BLaER1 (cell line): ENCODE results near the gene DNM2.
A peak's percentile ranks its signal among the peaks of the same experiment; 100 is the strongest.

Source experiments
- H3K27ac ChIP-seq: shearing (Covaris generic); formaldehyde crosslinking; 2 replicates; pipeline ENCODE4 v1.8.1; 2022
- H3K27me3 ChIP-seq: shearing (Covaris generic); formaldehyde crosslinking; 2 replicates; pipeline ENCODE4 v1.8.1; 2022
- H3K36me3 ChIP-seq: shearing (Covaris generic); formaldehyde crosslinking; 2 replicates; pipeline ENCODE4 v1.8.1; 2022
- H3K4me1 ChIP-seq: shearing (Covaris generic); formaldehyde crosslinking; 2 replicates; pipeline ENCODE4 v1.8.1; 2022
- H3K4me2 ChIP-seq: shearing (Covaris generic); formaldehyde crosslinking; 2 replicates; pipeline ENCODE4 v1.8.1; 2022
- H3K4me3 ChIP-seq: shearing (Covaris generic); formaldehyde crosslinking; 2 replicates; pipeline ENCODE4 v1.8.1; 2022
- H3K9ac ChIP-seq: shearing (Covaris generic); formaldehyde crosslinking; 2 replicates; pipeline ENCODE4 v1.8.1; 2022
- H3K9me3 ChIP-seq: shearing (Covaris generic); formaldehyde crosslinking; 2 replicates; pipeline ENCODE4 v1.8.1; 2022
- H4K20me1 ChIP-seq: shearing (Covaris generic); formaldehyde crosslinking; 2 replicates; pipeline ENCODE4 v1.8.1; 2022
- Cebpa-rat ChIP-seq: shearing (Covaris generic); IDR thresholded peaks from 2 replicates; pipeline ENCODE4 v1.8.1; 2022

The DNM2 gene

GRCh38 chr19:10838377-10838776 is 120.5 kb downstream of the DNM2 start:
- peaks cover 19% of the 10 kb centered on the region for H3K36me3 ChIP-seq
- no peak overlapping the region for H3K9ac ChIP-seq
- H3K9me3 ChIP-seq = peaks cover 41% of the 10 kb centered on the region
- H3K4me2 ChIP-seq = no peak overlapping the region
- H3K4me3 ChIP-seq = no peak overlapping the region
- H3K4me1 ChIP-seq = peaks cover 13% of the 10 kb centered on the region
- H4K20me1 ChIP-seq = peaks cover 21% of the 10 kb centered on the region
- no peak for TF ChIP-seq Cebpa-rat
- H3K27ac ChIP-seq = no peak overlapping the region
- no peaks in the 10 kb centered on the region for H3K27me3 ChIP-seq

GRCh38 chr19:10839114-10840050 is 121.5 kb downstream of the DNM2 start:
- no peaks in the 10 kb centered on the region for H3K27me3 ChIP-seq
- peaks cover 11% of the 10 kb centered on the region for H4K20me1 ChIP-seq
- peaks cover 41% of the 10 kb centered on the region for H3K9me3 ChIP-seq
- no peak for TF ChIP-seq Cebpa-rat
- no peak overlapping the region for H3K27ac ChIP-seq
- H3K9ac ChIP-seq = no peak overlapping the region
- peaks cover 13% of the 10 kb centered on the region for H3K4me1 ChIP-seq
- peaks cover 9% of the 10 kb centered on the region for H3K36me3 ChIP-seq
- H3K4me3 ChIP-seq = no peak overlapping the region
- H3K4me2 ChIP-seq = no peak overlapping the region

DNA sequence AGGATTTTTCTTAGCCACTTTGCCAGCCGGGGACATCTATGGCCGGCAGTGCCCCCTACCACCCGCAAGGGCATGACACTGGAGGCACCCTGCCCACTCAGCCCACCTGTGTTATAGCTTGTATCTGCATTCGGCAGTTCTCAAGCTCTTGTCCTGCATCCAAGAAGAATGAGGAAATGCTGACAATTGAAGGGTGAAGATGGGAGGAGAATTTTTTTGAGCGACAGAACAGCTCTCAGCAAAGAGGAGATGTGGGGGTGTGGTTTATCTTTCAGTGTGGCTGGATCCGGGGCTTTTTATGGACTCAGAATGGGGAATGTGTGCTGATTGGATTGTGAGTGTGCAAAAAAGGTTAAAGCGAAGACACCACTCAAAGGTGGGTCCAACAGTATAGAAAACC is 124.9 kb downstream of the DNM2 start:
- Histone ChIP-seq H3K27me3 (no peaks in the 10 kb centered on the region), H4K20me1 (no peaks in the 10 kb centered on the region), H3K9ac (no peak overlapping the region), H3K4me1 (no peaks in the 10 kb centered on the region), H3K9me3 (peaks cover 43% of the 10 kb centered on the region), H3K36me3 (no peaks in the 10 kb centered on the region), H3K4me3 (no peak overlapping the region), H3K4me2 (no peak overlapping the region), H3K27ac (no peak overlapping the region)
- TF ChIP-seq Cebpa-rat = no peak

DNA sequence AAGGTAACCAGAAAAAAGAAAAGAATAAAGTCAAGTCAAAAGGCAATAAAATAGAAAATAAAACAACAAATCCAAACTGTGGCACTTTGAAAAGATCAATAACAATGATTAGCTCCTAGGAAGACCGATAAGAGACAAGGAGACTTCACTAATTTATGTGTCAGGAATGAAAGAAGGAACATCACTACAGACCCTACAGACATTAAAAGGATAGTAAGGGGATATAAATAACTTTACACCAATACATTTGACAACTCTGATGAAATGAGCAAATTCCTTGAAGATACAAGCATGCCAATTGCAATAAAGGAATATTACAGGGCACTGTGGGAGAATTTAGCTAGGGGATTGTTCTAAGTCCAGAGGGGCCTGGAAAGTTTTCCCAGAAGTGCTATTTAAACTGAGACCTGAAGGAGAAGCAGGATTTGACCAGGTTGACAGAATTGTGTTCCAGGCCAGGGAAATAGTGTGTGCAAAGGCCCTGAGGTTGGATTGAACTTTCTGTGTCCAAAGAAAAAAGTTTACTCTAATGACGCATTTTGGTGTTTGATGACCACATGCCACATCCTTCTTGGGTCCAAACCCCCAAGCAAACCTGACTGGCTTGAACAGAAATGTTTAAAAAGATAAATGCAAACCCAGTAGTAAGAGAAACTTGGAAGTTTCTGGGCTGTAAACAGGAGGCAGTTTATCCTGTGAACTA is 128.8 kb downstream of the DNM2 start:
- H4K20me1 ChIP-seq = no peaks in the 10 kb centered on the region
- no peak overlapping the region for H3K4me3 ChIP-seq
- H3K4me2 ChIP-seq = no peak overlapping the region
- TF ChIP-seq Cebpa-rat = no peak
- H3K9me3 ChIP-seq = peaks cover 19% of the 10 kb centered on the region
- peaks cover 8% of the 10 kb centered on the region for H3K4me1 ChIP-seq
- no peak overlapping the region for H3K9ac ChIP-seq
- H3K36me3 ChIP-seq = no peaks in the 10 kb centered on the region
- H3K27ac ChIP-seq = no peak overlapping the region
- H3K27me3 ChIP-seq = no peaks in the 10 kb centered on the region

- peak within 1 kb of the TSS; percentile 38 for H3K9ac ChIP-seq
- H3K4me1 ChIP-seq = peaks cover 8% of the 10 kb centered on the region
- peaks cover 13% of the 10 kb centered on the region for H3K9me3 ChIP-seq
- TF ChIP-seq Cebpa-rat = no peak
- no peaks in the 10 kb centered on the region for H3K36me3 ChIP-seq
- no peaks in the 10 kb centered on the region for H3K27me3 ChIP-seq
- peak within 1 kb of the TSS; percentile 56 for H3K4me2 ChIP-seq
- H3K27ac ChIP-seq = no peak within 1 kb of the TSS
- H3K4me3 ChIP-seq = no peak within 1 kb of the TSS
- H4K20me1 ChIP-seq = no peaks in the 10 kb centered on the region
Measured at GRCh38 chr19:10848230-10848856, 130.5 kb downstream of the DNM2 start, which contains the start of gene C19orf38. TSS of gene C19orf38 (plus strand) at chr19:10848415. CDS start at chr19:10848509, 94 bp downstream.

- Histone ChIP-seq H3K4me3 (no peak overlapping the region), H3K4me1 (peaks cover 8% of the 10 kb centered on the region), H3K36me3 (no peaks in the 10 kb centered on the region), H3K27ac (no peak overlapping the region), H3K9me3 (peaks cover 13% of the 10 kb centered on the region), H3K9ac (no peak overlapping the region), H3K27me3 (no peaks in the 10 kb centered on the region), H3K4me2 (no peak overlapping the region), H4K20me1 (no peaks in the 10 kb centered on the region)
- TF ChIP-seq Cebpa-rat = no peak
Measured at GRCh38 chr19:10850631-10851030, 132.8 kb downstream of the DNM2 start.

DNA sequence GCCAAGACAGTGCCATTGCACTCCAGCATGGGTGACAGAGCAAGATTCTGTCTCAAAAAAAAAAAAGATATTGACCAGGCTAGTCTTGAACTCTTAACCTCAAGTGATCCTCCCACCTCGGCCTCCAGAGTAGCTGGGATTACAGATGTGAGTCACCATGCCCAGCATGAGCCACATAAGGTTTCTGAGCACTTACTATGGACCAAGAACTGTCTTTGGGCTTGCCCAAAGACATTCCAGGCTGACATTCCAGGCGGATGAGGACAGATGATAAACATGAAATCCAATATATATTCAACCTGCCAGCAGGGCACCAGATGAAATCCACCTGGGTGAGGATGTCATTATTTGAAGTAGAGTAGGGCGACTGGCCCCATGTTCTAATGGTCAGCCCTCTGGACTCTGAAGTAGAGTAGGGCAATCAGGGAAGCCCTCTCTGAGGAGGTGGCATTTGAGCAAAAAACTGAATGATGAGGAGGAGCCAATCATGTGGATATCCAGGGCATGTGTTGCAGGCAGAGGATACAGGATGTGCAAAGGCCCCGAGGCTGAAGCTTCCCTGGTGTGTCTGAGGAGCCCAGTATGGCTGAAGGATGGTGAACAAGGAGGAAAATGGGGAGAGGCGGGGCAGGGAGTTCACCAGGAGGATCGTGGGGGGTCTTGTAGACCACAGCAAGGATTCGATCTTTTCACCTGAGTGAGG is 134.4 kb downstream of the DNM2 start:
- no peaks in the 10 kb centered on the region for H3K36me3 ChIP-seq
- no peak overlapping the region for H3K4me2 ChIP-seq
- H3K27me3 ChIP-seq = no peaks in the 10 kb centered on the region
- TF ChIP-seq Cebpa-rat = no peak
- H3K9ac ChIP-seq = no peak overlapping the region
- no peak overlapping the region for H3K4me3 ChIP-seq
- H3K27ac ChIP-seq = no peak overlapping the region
- H3K4me1 ChIP-seq = peaks cover 8% of the 10 kb centered on the region
- H4K20me1 ChIP-seq = no peaks in the 10 kb centered on the region
- H3K9me3 ChIP-seq = no peaks in the 10 kb centered on the region

DNA sequence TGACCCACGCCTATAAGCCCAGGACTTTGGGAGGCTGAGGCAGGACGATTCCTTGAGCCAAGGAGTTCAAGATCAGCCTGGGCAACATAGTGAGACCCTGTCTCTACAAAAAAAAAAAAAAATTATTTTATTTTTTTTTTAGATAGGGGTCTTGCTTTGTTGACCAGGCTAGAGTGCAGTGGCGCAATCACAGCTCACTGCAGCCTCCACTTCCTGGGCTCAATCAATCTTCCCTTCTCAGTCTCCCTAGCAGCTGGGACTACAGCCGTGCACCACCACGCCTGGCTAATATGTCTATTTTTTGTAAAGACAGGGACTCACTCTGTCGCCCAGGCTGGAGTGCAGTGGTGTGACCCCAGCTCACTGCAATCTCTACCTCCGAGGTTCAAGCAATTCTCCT is 135.1 kb downstream of the DNM2 start:
- no peak overlapping the region for H3K27ac ChIP-seq
- H3K27me3 ChIP-seq = no peaks in the 10 kb centered on the region
- no peaks in the 10 kb centered on the region for H4K20me1 ChIP-seq
- H3K36me3 ChIP-seq = no peaks in the 10 kb centered on the region
- H3K9me3 ChIP-seq = no peaks in the 10 kb centered on the region
- H3K4me2 ChIP-seq = no peak overlapping the region
- no peak overlapping the region for H3K4me3 ChIP-seq
- no peak for TF ChIP-seq Cebpa-rat
- H3K4me1 ChIP-seq = peaks cover 8% of the 10 kb centered on the region
- H3K9ac ChIP-seq = no peak overlapping the region

DNA sequence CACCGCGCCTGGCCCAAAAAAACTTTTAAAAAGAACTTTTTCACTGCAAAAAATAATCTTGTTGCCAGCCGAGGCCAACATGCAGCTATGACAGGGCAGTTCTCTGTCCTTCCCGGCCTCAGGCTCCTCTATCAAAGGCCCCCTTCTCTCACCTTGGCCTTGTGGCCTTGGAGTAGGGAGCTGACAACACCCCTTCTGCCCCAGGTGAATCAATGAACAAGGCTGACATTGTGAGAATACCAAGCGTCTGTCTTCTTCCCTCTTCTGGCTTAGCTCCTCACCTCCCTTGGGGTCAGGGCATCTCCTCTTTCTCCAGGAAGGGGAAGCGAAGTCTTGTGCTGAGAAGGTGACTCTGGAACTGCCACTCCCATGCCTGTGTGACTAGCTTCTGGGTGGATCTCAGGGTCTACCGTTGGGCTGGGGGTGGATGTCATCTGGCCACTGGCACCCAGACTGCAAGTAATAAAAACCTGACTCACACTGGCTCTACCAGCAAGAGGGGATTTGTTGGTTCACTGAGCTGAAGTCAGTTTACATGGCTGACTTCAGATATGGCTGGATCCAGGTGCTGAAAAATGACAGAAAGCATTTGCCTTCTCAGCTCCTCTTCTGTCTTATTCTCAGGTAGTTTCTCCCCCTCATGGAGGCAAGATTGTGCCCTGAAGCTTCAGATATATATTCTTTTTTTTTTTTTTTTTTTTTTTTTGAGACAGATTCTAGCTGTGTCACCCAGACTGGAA is 136.6 kb downstream of the DNM2 start:
- no peak overlapping the region for H3K4me2 ChIP-seq
- H3K27ac ChIP-seq = no peak overlapping the region

More for the DNA sequence above, 136.6 kb downstream of the DNM2 start:
- no peak for TF ChIP-seq Cebpa-rat
- no peaks in the 10 kb centered on the region for H3K27me3 ChIP-seq
- H3K4me1 ChIP-seq = no peaks in the 10 kb centered on the region
- no peak overlapping the region for H3K9ac ChIP-seq
- H3K36me3 ChIP-seq = no peaks in the 10 kb centered on the region
- no peaks in the 10 kb centered on the region for H4K20me1 ChIP-seq
- no peaks in the 10 kb centered on the region for H3K9me3 ChIP-seq
- no peak overlapping the region for H3K4me3 ChIP-seq
